Endodermal cell (in vitro differentiated cells): ENCODE results near the gene LMOD1. TPM values are rescaled to one million over a fixed set of nuclear protein-coding genes. Genes with fewer than 3 reads are reported as not detected.

Experiments used
- DNase-seq: peaks from one replicate; pipeline ENCODE4 v3.0.0-alpha.2; 2017
- H3K27ac ChIP-seq: 2 replicates; pipeline ENCODE4 v1.5.1; 2013; ENCODE audit warnings: mild to moderate bottlenecking, low read depth, low read length, moderate library complexity
- H3K27me3 ChIP-seq: 2 replicates; pipeline ENCODE4 v1.6.1; 2013; ENCODE audit warnings: mild to moderate bottlenecking, low read length, moderate library complexity; ENCODE audit not compliant: insufficient read depth, control insufficient read depth, poor library complexity, severe bottlenecking
- H3K36me3 ChIP-seq: 2 replicates; pipeline ENCODE4 v1.7.0; 2013; ENCODE audit warnings: mild to moderate bottlenecking, low read length, moderate library complexity; ENCODE audit not compliant: control insufficient read depth, insufficient read depth
- H3K4me1 ChIP-seq: one replicate; pipeline ENCODE4 v1.7.0; 2013; ENCODE audit warnings: low read length; ENCODE audit not compliant: control insufficient read depth, insufficient read depth
- H3K4me3 ChIP-seq: 2 replicates; pipeline ENCODE4 v1.5.1; 2013; ENCODE audit warnings: mild to moderate bottlenecking, low read length, moderate library complexity
- H3K9ac ChIP-seq: 2 replicates; pipeline ENCODE4 v1.6.1; 2013; ENCODE audit warnings: mild to moderate bottlenecking, low read length, moderate library complexity; ENCODE audit not compliant: poor library complexity, severe bottlenecking; ENCODE audit errors: extremely low read depth
- H3K9me3 ChIP-seq: 2 replicates; pipeline ENCODE4 v1.6.1; 2013; ENCODE audit warnings: mild to moderate bottlenecking, low read length, moderate library complexity; ENCODE audit not compliant: control insufficient read depth
- H3K27ac Mint-ChIP-seq: 2 replicates; pipeline ENCODE4 v1.8.0; 2020; ENCODE audit warnings: mixed read lengths
- H3K27me3 Mint-ChIP-seq: 2 replicates; pipeline ENCODE4 v1.8.0; 2021; ENCODE audit warnings: mild to moderate bottlenecking, mixed read lengths; ENCODE audit not compliant: insufficient read depth
- H3K36me3 Mint-ChIP-seq: 2 replicates; pipeline ENCODE4 v1.8.0; 2020; ENCODE audit warnings: low read depth, mixed read lengths
- H3K4me1 Mint-ChIP-seq: 2 replicates; pipeline ENCODE4 v1.8.0; 2020; ENCODE audit warnings: mixed read lengths
- H3K4me3 Mint-ChIP-seq: 2 replicates; pipeline ENCODE4 v1.8.0; 2020; ENCODE audit warnings: mild to moderate bottlenecking, moderate library complexity, mixed read lengths
- H3K9me3 Mint-ChIP-seq: 2 replicates; pipeline ENCODE4 v1.8.0; 2020; ENCODE audit warnings: mild to moderate bottlenecking, mixed read lengths
- CTCF ChIP-seq: fragments of 200-600 bp; sonication (generic); conservative IDR thresholded peaks from 2 replicates; pipeline ENCODE4 v1.5.0; 2021; ENCODE audit warnings: antibody characterized with exemption, mild to moderate bottlenecking
- WGBS, 2 experiments: methylation state at CpG; one replicate each; pipeline versions ENCODE4 v1.1.5 to v1.1.7; 2013; ENCODE audit warnings: missing lambda C conversion rate in 2 of 2, mixed read lengths in 1 of 2; ENCODE audit not compliant: insufficient coverage in 1 of 2, insufficient read length in 1 of 2; 5-methylcytosine and 5-hydroxymethylcytosine counted together
- total RNA-seq, 2 donors: library from RNA; stranded (reverse); fragmentation: NEBNext Ultra II Directional in 1 of 2; extraction: Animal tissue kit (Norgen Biotek cat#: 25700) in 1 of 2; gene quantifications; 2 replicates in 1 of 2; 3 replicates in 1 of 2; pipeline ENCODE4 v1.2.1, GENCODE V29; 2021

Gene LMOD1
- total RNA-seq, 2 donors from 2014 or later: 0.31 to 0.60 TPM

- Histone ChIP-seq H3K27me3 (no peaks in the 10 kb centered on the region), H3K4me1 (peaks cover 3% of the 10 kb centered on the region), H3K27ac (no peak overlapping the region), H3K9ac (no peak overlapping the region), H3K9me3 (no peaks in the 10 kb centered on the region), H3K36me3 (peaks cover 16% of the 10 kb centered on the region), H3K4me3 (no peak overlapping the region)
- H3K4me3 Mint-ChIP-seq: no peak overlapping the region
- no peak for DNase-seq
- no peak for TF ChIP-seq CTCF
- H3K27ac Mint-ChIP-seq: peak overlapping the region; percentile 9
- H3K27me3 Mint-ChIP-seq: peaks cover 2% of the 10 kb centered on the region
- H3K4me1 Mint-ChIP-seq: peaks cover 20% of the 10 kb centered on the region
- no peaks in the 10 kb centered on the region for H3K9me3 Mint-ChIP-seq
- H3K36me3 Mint-ChIP-seq: peaks cover 5% of the 10 kb centered on the region
- 87 to 91% methylated on average over 1 of the region's 1 CpG for WGBS, 2 experiments
Observed at GRCh38 chr1:201881617-201882016, 64.7 kb downstream of the LMOD1 start.

GRCh38 chr1:201880928-201881571, 65.3 kb downstream of the LMOD1 start:
- DNase-seq: no peak
- Histone ChIP-seq H3K36me3 (peaks cover 22% of the 10 kb centered on the region), H3K4me1 (peaks cover 3% of the 10 kb centered on the region), H3K4me3 (no peak overlapping the region), H3K27ac (no peak overlapping the region), H3K27me3 (no peaks in the 10 kb centered on the region), H3K9me3 (no peaks in the 10 kb centered on the region), H3K9ac (no peak overlapping the region)
- no peak for TF ChIP-seq CTCF
- Mint-ChIP-seq H3K36me3 (peaks cover 9% of the 10 kb centered on the region), H3K4me3 (no peak overlapping the region), H3K4me1 (peaks cover 20% of the 10 kb centered on the region), H3K27ac (no peak overlapping the region), H3K9me3 (no peaks in the 10 kb centered on the region), H3K27me3 (no peaks in the 10 kb centered on the region)
- 84 to 90% methylated on average over 6 of the region's 6 CpGs for WGBS, 2 experiments

- TF ChIP-seq CTCF: peak; percentile 80
- H3K4me3 ChIP-seq: no peak overlapping the region
- Mint-ChIP-seq H3K36me3 (peaks cover 35% of the 10 kb centered on the region), H3K4me1 (peaks cover 12% of the 10 kb centered on the region), H3K4me3 (no peak overlapping the region), H3K27ac (no peak overlapping the region), H3K27me3 (no peaks in the 10 kb centered on the region), H3K9me3 (no peaks in the 10 kb centered on the region)
- peak; percentile 79 for DNase-seq
- no peaks in the 10 kb centered on the region for H3K27me3 ChIP-seq
- no peaks in the 10 kb centered on the region for H3K9me3 ChIP-seq
- peaks cover 50% of the 10 kb centered on the region for H3K36me3 ChIP-seq
- no peaks in the 10 kb centered on the region for H3K4me1 ChIP-seq
- H3K9ac ChIP-seq: no peak overlapping the region
- 85 to 86% methylated on average over 4 to 6 of the region's 6 CpGs for WGBS, 2 experiments
- no peak overlapping the region for H3K27ac ChIP-seq
Observed at GRCh38 chr1:201877877-201878401, 68.4 kb downstream of the LMOD1 start.
